Measurements from ENCODE around the gene FABP1. TPM values are rescaled to one million over a fixed set of nuclear protein-coding genes. Genes with fewer than 3 reads are reported as not detected.

Gene FABP1
- total RNA-seq, 1 donor from 2014 or later = 28.2 TPM

DNA sequence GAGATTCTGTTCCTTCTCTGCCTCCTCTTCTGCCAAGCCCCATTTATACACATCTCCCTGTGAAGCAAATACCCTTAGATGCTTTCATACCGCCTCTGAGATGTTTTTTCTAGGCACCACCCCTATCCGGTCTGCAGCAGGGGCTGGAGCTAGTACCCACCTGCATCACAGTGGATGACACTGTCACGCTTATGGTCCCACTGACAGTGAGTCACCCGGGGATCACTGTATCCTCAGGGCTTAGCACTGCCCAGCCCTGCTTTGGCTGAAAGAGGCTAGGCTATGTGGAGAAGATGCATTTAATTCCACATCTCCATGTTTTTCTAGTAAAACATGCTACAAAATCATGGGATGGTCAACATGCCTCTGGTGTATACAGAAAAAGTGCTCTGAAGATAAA is 9.9 kb downstream of the FABP1 start:
- H3K9me3 Mint-ChIP-seq = no peaks in the 10 kb centered on the region
- H3K27me3 Mint-ChIP-seq = peaks cover 9% of the 10 kb centered on the region
- peaks cover 6% of the 10 kb centered on the region for H3K4me1 Mint-ChIP-seq (ENCODE audit: unreplicated experiment)
- DNase-seq (ENCODE audit: extremely low spot score, unreplicated experiment) = no peak
- H3K27ac Mint-ChIP-seq = no peak overlapping the region
- TF ChIP-seq, protein P1, sequence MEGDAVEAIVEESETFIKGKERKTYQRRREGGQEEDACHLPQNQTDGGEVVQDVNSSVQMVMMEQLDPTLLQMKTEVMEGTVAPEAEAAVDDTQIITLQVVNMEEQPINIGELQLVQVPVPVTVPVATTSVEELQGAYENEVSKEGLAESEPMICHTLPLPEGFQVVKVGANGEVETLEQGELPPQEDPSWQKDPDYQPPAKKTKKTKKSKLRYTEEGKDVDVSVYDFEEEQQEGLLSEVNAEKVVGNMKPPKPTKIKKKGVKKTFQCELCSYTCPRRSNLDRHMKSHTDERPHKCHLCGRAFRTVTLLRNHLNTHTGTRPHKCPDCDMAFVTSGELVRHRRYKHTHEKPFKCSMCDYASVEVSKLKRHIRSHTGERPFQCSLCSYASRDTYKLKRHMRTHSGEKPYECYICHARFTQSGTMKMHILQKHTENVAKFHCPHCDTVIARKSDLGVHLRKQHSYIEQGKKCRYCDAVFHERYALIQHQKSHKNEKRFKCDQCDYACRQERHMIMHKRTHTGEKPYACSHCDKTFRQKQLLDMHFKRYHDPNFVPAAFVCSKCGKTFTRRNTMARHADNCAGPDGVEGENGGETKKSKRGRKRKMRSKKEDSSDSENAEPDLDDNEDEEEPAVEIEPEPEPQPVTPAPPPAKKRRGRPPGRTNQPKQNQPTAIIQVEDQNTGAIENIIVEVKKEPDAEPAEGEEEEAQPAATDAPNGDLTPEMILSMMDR (conservative IDR thresholded peaks at IDR 0.05) = no peak
- no peaks in the 10 kb centered on the region for H3K36me3 Mint-ChIP-seq
- H3K4me3 Mint-ChIP-seq = no peak overlapping the region

GRCh38 chr2:88116669-88117432 is 11.0 kb downstream of the FABP1 start:
- no peaks in the 10 kb centered on the region for H3K36me3 Mint-ChIP-seq
- no peaks in the 10 kb centered on the region for H3K9me3 Mint-ChIP-seq
- TF ChIP-seq, protein P1 (conservative IDR thresholded peaks at IDR 0.05) = no peak
- DNase-seq (ENCODE audit: extremely low spot score, unreplicated experiment) = no peak
- peaks cover 9% of the 10 kb centered on the region for H3K27me3 Mint-ChIP-seq
- no peak overlapping the region for H3K27ac Mint-ChIP-seq
- H3K4me1 Mint-ChIP-seq (ENCODE audit: unreplicated experiment) = peaks cover 6% of the 10 kb centered on the region
- H3K4me3 Mint-ChIP-seq = no peak overlapping the region

- peaks cover 6% of the 10 kb centered on the region for H3K4me1 Mint-ChIP-seq (ENCODE audit: unreplicated experiment)
- TF ChIP-seq, protein P1 (conservative IDR thresholded peaks at IDR 0.05) = no peak
- peaks cover 9% of the 10 kb centered on the region for H3K27me3 Mint-ChIP-seq
- no peak overlapping the region for H3K4me3 Mint-ChIP-seq
- no peaks in the 10 kb centered on the region for H3K9me3 Mint-ChIP-seq
- no peaks in the 10 kb centered on the region for H3K36me3 Mint-ChIP-seq
- H3K27ac Mint-ChIP-seq = no peak overlapping the region
- no peak for DNase-seq (ENCODE audit: extremely low spot score, unreplicated experiment)
These were observed 11.9 kb downstream of the FABP1 start for GRCh38 chr2:88115825-88116518.

- DNase-seq (ENCODE audit: extremely low spot score, unreplicated experiment) = no peak
- Mint-ChIP-seq H3K27me3 (peaks cover 9% of the 10 kb centered on the region), H3K27ac (no peak overlapping the region), H3K9me3 (no peaks in the 10 kb centered on the region), H3K4me3 (no peak overlapping the region), H3K36me3 (no peaks in the 10 kb centered on the region), H3K4me1 (ENCODE audit: unreplicated experiment) (peaks cover 6% of the 10 kb centered on the region)
- TF ChIP-seq, protein P1 (conservative IDR thresholded peaks at IDR 0.05) = no peak
These were observed 13.0 kb downstream of the FABP1 start for GRCh38 chr2:88114889-88115288.

DNA sequence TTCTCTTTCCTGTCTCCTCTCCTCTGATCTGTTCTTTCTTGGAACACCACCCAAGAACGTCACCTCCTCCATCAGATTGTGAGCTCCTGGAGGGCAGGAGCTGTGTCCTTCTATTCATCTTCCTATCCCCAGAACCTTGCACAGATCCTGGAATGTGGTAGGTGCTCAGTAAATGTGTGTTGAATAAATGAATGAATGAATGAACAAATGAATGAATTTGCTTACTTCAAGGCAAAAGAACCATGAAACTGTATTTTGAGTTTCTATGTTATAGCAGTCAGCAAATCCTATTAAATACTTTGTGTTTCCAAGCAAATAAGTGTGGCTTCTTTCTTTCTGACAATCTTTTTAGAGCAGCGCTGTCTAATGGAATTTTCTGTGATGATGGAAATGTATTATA is 14.8 kb downstream of the FABP1 start:
- peaks cover 6% of the 10 kb centered on the region for H3K27me3 Mint-ChIP-seq
- no peak overlapping the region for H3K27ac Mint-ChIP-seq
- H3K36me3 Mint-ChIP-seq = no peaks in the 10 kb centered on the region
- DNase-seq (ENCODE audit: extremely low spot score, unreplicated experiment) = no peak
- TF ChIP-seq, protein P1 (conservative IDR thresholded peaks at IDR 0.05) = no peak
- no peaks in the 10 kb centered on the region for H3K9me3 Mint-ChIP-seq
- H3K4me3 Mint-ChIP-seq = no peak overlapping the region
- peaks cover 6% of the 10 kb centered on the region for H3K4me1 Mint-ChIP-seq (ENCODE audit: unreplicated experiment)
